GM18907 (cell line): ENCODE results near the gene ATP8B3.

Experiments
- ATAC-seq: cut with Tn5 transposase; IDR thresholded peaks from one replicate; pipeline ENCODE4 v1.9.1; 2021; ENCODE audit warnings: mild to moderate bottlenecking, moderate library complexity; ENCODE audit not compliant: unreplicated experiment

The ATP8B3 gene

DNA sequence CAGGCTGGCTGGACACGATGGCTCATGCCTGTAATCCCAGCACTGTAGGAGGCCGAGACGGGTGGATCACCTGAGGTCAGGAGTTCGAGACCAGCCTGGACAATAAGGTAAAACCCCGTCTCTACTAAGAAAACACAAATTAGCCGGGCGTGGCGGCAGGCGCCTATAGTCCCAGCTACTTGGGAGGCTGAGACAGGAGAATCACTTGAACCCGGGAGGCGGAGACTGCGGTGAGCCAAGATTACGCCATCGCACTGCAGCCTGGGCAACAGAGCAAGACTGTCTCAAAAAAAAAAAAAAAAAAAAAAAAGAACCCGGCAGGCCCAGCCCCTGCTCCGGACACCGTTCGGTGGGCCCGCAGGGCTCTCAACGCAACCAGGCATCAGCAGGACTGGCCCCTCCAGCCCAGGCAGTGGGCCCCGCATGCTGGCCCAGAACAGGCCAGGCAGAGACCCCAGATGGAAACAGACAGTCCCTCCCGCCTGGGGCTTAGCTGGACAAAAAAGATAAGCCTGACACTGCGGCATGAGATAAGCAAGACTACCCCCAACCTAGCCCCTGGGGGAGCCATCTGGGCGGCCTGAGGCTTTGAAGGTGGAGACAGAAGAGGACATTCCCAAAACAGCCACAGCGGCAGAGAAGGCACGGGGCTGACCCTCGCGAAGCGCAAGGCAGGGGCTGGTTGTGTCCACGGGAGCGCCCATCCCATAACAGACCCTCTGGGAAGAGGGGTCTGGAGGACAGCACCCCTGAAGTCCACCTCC is 24.6 kb upstream of the ATP8B3 start:
- no peak for ATAC-seq

DNA sequence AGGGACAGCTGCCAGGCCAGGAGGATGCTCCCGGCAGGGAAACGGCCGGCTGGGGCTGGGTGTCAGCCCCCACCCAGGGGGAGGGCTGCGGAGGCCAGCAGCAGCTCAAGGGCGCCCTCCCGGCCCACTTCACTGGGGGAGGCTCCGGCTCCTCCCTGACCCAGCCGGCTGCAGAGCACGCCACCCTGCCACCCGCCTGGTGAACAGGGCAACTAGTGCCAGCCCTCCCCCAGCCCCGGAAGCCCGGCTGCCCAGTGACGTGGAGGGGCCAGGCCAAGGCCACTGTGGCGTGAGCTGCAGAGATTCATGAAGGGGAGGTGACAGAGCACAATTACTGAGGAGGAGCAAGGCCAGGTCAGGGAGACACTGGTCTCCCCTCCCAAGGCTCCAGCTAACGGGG is 21.5 kb upstream of the ATP8B3 start:
- no peak for ATAC-seq

DNA sequence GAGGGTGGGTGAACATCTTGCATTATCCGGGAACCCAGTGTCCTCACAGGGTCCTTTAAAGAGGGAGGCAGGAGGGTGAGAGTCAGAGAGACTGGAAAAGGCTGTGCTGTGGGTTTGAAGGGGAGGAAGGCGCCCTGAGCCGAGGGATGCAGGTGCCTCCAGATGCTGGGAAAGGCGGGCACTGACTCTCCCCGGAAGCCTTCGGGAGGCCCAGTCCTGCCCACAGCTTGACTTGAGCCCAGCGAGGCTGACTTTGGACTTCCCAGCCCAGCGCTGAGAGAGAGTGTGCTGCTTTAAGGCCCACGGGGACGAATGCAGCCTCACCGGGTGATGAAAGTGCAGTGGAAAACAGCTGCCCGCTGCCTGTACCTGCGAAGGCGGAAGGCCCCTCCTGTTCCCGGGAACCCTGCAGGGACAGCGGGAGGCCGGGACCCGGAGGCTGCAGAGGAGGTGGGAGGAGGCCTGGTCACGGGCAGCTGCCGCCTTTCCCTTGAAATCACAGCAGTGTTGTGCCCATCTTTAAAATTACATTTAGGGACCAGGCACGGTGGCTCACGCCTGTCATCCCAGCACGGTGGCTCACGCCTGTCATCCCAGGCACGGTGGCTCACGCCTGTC is 20.1 kb upstream of the ATP8B3 start:
- ATAC-seq: no peak

DNA sequence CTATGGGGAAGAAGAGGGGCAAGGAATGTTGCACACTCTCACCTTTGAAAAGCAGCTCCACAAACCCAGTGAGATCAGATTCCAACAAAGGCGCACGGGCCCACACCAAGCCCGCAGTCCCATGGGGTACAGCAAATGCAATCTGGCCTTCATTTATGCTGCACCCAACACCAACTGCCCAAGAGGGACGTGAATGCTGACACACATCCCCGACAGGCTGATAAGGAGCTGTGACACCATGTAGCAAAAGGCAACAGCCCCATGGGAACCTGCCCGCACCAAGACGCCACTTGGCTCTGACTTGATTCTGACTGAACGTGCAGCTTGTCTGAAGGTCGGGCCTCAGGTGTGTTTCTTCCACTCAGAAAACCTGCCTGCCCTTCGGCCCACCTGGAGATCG is 18.9 kb upstream of the ATP8B3 start:
- ATAC-seq: no peak

DNA sequence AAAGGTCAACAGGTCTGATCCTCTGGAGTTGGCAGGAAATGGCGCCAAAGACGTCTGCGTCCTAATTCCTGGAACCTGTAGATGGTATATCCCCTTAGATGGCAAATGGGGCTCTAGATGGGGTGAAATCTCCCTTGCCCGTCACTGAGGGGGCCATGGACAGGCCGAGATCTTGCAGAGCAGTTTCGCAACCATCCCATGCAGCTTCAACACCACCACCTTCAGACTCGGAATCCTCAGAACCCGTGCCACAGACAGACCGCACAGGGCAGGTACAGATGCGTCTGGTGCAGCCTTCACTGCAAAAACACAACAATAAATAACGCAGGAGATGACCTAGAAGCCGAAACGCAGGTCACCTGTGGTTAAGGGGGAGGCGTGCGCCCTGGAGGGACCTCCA is 18.5 kb upstream of the ATP8B3 start:
- ATAC-seq: no peak

DNA sequence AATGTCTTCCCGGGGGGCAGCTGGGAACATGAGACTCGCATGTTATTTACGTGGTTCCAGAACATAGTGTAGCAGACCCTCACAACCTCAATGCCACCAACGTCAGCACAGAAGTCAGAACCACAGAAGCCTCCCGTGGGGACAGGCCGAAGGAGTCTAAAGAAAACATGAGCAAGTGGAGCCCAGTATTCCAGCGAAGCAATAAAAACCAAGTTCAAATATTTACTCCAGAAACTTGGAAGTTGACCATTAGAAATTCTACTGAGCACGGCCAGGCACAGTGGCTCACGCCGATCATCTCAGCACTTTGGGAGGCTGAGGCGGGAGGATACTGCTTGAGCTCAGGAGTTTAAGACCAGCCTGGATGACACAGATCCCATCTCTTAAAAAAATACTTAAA is 17.9 kb upstream of the ATP8B3 start:
- no peak for ATAC-seq

DNA sequence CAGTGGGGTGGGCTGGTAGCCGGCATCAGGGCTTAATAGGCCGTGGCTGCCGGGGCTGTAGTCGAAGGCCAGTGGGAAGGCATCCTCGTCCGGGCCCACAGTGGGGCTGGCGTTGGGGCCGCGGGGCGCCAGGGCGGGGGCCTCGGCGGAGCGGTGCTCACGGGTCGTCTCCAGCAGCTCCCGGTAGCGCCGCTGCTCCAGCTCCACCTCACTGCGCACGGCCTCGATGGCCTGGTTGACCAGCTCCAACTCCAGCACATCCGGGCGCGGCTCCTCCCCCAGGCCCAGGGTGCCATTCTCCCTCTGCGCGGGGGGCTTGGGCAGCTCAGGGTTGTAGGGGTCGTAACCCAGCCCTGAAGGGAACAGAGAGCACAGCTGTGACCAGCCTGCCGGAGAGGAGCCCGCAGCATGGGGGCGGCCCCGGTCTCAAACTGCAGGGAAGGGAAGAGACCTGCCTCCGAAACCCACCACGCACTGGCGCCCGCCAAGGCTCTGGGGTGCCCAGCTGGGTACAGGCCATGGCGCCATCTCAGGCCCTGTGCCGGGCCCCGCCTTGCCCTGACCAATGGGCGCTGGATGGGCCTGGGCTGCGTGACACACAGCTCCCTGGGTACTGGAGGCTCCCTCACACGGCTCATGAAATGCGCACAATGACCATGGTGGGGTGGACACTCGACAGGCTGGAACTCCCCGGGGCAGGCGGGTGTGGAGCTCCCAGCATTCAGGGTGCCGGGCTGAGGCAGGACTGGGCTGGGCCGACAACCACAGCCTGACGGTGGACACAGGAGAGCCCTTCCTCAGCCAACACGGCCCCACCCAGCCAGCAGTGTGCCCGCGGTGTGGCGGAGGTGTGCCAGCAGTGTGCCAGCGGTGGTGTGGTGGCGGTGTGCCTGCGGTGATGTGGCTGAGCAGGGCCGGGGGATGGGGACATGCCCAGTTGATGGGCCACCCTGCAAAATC is 16.5 kb upstream of the ATP8B3 start:
- ATAC-seq: no peak

DNA sequence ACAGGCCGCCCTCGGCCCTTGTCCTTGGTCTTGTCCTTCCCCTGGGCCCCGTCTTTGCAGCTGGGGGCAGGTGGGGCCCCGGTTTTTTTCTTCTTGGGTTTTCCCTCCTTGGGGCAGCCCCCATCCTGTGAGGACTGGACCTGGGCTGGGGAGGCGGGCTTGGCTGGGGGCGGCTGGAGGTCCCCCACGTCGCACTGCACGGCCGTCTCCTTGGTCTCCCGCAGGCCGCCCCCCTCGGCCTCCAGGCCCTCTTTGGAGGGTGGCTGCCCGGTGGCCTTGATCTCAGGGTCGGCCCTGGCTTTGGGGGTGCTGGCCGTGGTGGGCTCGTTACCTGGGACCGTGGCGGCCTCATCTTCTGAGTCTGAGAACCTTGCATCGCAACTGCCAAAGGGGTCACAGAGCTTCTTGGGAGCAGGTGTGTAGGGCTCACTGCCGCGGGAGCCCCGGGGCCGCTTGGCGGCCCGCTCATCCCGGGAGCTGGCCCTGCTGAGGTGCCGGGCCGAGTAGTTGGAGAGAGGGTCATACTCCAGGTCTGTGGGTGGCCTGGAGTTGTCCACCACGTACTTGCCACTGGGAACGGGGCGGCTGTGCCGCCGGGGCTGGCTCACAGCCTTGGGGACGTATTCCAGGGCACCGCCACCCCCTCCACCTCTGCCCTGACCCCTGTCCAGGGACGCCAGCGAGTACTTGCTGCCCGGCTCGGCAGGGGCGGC is 15.6 kb upstream of the ATP8B3 start:
- no peak for ATAC-seq

DNA sequence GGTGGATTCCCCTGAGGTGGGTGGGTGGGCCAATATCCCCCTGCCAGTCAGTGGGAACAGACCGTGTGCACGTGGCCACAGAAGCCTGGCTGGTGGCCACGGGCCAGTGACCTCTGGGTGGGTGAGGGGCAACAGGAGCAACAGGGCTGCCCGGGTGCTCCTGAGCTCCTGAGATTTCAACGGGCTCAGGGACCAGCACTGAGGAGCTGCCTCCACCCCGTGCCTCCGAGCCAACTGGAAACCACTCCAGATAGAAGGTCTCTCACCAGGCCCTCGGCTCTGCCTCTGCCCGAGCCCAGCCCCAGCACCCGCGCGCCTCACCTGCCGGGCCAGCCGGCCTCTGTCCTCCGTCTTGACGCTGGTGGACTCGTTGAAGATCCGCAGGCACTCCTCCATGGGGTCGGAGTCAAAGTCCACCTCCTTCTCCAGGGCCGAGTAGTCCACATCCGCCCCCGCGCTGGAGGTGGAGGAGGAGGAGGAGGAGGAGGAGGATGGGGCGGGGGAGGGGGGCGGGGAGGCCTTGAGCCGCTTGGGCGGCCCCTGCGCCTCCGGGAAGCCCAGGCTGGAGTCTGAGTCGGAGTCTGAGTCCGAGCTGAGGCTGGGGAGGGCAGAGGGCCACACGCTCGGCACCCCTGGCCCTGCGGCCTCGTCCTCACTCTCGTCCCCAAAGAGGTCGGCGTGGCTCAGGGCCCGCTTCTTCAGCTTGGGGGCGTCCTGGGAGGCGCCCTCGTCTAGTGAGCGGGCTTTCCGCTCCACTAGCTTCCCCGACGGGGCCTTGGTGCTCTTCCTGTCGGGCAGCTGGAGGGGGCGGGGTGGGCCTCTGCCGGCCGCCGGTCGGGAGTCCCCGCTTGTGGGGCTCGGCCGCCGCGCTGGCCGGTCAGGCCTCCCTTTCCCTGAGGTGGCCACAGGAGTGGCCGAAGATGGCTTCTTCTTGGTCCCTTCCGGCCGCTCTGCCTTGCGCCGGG is 14.8 kb upstream of the ATP8B3 start:
- no peak for ATAC-seq

DNA sequence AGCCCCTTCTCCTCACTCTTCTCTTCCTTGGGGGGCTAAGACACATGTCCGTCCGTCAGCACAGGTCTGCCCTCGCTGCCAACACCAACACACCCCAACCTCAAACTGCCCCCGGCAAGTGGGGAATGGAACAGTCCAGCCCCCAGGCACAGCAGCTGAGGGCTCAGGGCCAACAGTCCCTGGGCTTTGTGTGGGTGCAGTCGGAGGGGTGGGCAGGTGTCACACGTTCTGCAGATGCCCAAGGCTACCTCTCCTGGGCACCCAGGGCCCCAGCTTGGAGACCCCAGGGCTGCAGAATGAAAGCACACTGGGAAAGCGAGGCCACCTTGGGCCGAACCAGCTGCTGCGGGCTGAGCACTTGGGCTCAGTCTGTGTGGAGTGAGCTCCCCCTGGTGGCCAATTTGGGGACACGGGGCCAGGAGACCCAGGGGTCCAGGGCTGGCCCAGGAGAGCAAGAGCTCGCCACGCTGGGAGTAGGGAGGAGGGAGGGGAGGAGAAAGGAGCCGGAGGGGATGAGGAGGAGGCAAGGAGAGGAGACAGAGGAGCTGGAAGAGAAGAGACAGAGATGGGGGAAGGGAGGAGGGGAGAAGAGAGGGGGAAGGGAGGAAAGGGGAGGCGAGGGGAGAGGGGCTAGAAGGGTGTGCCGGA is 14.0 kb upstream of the ATP8B3 start:
- no peak for ATAC-seq

DNA sequence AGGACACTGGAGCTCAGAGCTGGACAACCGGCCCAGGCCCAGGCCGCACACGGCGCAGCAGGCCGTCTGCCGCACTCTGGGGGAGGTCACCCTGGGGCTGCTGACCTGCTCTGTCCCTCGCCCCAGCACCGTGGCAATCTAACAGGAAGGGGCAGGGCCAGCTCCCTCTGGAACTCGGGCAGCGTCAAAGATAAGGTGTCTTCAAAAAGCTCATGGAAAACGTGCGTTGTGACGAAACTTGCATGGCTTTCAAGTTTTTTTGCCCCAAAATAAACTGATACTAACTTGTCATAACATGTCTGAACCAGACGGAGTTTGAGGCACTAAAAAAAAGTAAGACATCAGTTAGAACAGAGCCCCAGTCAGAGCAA is 12.2 kb upstream of the ATP8B3 start:
- no peak for ATAC-seq

DNA sequence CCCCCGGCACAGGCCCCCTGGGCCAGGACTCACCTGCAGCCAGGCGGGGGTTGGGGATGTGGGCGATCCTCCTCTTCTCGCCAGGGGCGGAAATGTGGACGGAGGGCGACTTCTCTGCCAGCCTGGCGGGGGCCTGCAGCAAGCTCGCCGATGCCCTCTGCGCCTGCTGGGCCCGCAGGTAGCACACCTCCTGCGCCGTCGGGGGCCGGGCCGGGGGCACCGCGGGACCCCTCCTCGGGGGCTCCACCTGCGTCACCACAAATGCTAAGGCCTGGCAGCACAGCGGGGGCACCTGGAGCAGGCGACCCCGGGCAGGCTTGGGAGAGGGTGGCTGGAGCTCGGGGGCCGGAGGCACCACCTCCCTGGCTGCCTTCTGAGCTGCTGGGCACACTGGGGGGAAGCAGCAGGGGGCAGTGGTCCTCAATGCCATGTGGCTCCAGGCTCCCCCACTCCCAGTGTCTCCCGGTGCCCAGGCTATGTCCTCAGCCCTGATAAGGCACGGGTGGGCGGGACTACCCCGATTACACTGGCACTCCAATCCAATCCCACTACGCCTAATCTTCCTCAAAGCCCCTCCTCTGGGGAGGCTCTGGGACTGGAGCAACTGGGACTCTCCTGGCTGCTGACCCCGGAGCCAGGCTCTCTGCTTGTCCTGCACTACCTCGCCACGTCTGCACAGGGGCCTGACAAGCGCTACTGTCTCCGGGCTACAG is 11.6 kb upstream of the ATP8B3 start:
- ATAC-seq: no peak

DNA sequence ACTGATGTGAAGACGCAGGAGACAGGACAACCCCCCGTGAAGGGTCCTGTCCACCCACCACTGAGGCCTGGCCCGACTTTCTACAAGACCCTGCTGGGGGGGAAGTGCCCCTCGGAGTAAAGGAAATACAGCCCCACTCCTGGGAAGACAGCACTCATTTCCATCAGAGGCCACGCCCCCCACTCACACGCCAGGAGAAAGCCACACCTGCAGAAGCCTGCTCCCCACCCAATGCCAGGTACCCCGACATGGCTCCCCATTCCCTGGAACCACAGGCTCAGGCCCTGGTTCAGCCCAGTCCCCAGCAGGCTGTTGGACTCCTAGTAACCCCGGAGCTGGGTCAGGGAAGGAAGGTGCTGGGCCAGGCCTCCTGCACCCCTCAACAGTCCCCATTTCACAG is 10.9 kb upstream of the ATP8B3 start:
- ATAC-seq: no peak

DNA sequence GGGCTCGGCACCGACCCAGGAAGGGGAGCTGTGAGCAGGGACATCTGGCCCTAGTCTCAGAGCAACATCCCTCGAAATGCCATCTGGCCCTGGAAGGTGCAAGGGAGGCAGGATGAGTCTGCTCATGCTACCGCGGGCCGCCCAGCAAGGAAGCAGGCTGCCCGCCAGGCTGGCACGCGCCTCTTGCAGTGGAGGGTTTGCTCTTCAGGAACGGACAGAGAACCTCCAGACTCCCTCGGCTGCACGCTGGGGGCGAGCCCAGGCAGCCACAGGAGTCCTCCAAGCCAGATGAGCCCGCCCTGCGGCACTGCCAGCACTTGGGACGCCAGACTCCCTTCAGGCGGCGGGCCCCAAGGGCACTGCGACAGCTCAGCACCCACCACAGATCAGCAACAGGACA is 10.1 kb upstream of the ATP8B3 start:
- no peak for ATAC-seq

DNA sequence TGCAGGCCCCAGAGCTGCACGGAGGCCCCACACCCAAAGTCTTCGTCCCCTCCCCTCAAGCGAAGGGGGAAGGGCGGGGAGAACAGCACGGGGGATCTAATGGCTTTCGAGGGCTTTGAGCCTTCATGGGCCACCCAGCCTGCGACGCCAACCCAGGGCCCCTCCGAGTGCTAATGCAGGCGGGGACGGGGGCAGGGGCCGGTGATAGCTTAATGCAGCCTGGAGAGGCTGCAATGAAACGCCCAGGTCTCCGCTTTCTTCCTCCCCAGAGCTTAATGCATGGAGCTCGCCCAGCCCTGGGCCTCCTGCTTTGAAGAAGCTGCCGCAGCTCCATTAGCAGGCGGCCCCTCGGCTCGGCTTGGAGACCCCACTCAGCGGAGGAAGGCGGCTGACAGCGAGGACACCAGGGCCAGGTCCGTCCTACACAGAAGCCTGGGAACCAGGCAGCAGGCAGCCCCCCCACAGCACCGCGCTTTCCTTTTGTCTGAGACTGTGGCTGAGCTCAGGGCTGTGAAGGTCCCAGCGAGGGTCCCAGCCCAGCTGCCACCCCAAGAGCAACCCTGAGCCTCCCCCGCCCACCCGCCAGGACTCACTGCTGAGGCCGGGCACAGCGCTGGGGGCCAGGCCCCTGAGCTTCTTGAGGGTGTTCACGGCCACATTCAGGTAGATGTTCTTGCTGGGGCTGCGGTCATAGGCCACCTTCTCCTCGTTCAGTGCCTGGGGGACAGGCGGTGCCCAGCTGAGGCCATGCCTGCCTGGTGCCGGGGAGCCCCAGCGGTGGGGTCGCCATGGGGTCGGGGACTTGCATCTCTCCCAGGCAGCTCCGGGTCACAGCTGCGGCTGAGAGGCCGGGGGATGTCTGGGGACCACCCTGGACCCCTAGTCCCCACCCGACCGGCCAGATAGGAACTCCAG is 7.5 kb upstream of the ATP8B3 start:
- no peak for ATAC-seq

DNA sequence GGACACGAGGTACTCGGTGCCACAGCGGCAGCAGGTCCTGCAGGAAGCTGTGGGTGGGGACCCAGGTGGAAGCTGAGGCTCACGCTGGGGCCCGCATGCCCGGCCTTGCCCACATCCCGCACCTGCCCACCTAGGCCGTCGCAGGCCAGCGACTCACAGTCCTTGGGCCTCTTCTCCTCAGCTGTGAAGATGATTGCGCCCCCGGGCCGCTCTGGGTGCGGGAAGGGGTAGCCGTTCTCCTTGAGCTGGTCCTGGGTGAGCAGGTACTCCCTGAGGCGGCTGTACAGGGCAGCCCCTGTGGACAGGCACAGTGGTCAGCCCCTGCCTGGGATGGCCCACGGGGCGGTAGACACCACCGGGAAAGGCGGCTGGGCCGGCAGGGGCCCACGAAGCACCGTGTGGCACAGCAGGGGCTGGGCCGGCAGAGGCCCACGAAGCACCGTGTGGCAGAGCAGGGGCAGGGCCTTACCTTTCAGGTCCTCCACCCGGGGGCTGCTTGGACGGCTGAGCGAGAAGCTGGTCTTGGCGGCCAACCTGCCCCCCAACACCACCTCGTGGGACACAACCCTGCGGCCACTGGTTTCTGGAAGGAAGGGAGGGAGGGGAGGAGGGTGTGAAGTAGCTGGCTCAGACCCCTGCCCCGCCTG is 6.6 kb upstream of the ATP8B3 start:
- no peak for ATAC-seq

DNA sequence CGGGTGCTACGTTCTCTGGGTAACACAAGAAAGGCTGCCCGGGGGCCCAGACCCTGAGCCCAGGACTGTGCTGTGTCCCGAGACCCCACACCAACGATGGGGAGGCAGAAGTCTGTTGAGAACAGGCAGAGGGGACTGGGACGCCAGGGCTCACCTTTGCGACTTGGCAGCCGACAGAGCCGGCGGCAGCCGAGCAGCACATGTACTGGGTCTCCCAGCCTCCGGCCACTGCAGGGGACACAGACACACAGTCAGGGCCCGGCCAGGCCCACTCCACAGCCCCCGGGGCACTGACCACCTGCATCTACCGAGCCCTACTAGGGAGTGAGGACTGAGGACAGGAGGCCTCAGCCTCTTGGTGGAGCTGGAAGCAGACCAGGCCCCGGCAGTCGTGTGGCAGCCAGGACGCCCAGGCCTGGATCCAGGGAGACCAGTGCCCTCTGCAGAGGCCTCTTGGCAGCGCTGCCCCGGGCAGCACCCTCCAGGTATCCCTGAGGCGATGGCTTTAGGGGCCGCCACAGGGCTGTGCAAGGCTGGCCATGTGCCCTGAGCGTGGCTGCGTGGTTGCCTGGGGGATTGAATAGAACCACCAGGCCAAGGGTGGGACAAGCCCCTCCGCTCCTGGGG is 5.6 kb upstream of the ATP8B3 start:
- ATAC-seq: no peak
